ENCODE results near the gene AMOT. TPM values are rescaled to one million over a fixed set of nuclear protein-coding genes. Genes with fewer than 3 reads are reported as not detected.

Gene AMOT
- total RNA-seq, 2 experiments from 2014 or later = 0.95 to 6.8 TPM

DNA sequence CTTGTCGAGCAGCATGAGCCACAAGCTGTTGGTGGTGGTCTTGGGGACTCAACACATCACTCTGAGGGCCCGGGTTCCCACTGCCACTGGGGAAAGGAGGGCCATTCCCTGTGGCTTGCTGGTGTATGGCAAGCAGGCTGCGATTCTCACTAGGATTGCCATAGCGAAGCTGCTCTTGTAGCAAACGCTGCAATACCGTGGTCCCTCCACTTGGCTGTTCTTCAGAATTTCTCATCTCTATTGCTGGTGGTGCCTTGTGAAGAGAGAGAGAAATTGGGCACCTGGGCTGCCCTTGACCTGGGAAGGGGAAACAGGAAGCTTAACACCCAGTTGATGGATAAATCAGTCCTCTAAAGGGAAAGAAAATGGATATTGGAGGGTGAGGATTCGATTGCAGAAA is 17.7 kb downstream of the AMOT start:
- H3K4me3 ChIP-seq (ENCODE audit: low read depth, low read length, poor library complexity, severe bottlenecking) = no peak overlapping the region
- no peaks in the 10 kb centered on the region for H3K36me3 ChIP-seq (ENCODE audit: insufficient read depth, low read length)
- CTCF ChIA-PET (ENCODE audit: unreplicated experiment) = no interaction called here
- H2AFZ ChIP-seq (ENCODE audit: low read length) = no peak overlapping the region
- intact Hi-C loops (cut with micrococcal nuclease; ENCODE audit: unreplicated experiment) = no loop called here
- POLR2A ChIA-PET = interaction anchor here (0.7 kb wide), 1 partner anchor 12 kb away, joined by 3 read pairs; no protein-coding TSS in a partner anchor
- H3K79me2 ChIP-seq (ENCODE audit: insufficient read depth, low read depth, low read length) = no peaks in the 10 kb centered on the region
- no TSS peak for BruUV-seq (replicated peaks)
- H3K4me2 ChIP-seq (ENCODE audit: low read length) = no peak overlapping the region
- H3K27ac ChIP-seq (ENCODE audit: low read depth, low read length, poor library complexity, severe bottlenecking) = no peak overlapping the region
- no peak for DNase-seq (ENCODE audit: low spot score)
- no peak for TF ChIP-seq EZH2phosphoT487 (IDR thresholded peaks at IDR 0.05; ENCODE audit: borderline replicate concordance, low read depth, low read length)
- TF ChIP-seq, protein P1, sequence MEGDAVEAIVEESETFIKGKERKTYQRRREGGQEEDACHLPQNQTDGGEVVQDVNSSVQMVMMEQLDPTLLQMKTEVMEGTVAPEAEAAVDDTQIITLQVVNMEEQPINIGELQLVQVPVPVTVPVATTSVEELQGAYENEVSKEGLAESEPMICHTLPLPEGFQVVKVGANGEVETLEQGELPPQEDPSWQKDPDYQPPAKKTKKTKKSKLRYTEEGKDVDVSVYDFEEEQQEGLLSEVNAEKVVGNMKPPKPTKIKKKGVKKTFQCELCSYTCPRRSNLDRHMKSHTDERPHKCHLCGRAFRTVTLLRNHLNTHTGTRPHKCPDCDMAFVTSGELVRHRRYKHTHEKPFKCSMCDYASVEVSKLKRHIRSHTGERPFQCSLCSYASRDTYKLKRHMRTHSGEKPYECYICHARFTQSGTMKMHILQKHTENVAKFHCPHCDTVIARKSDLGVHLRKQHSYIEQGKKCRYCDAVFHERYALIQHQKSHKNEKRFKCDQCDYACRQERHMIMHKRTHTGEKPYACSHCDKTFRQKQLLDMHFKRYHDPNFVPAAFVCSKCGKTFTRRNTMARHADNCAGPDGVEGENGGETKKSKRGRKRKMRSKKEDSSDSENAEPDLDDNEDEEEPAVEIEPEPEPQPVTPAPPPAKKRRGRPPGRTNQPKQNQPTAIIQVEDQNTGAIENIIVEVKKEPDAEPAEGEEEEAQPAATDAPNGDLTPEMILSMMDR (conservative IDR thresholded peaks at IDR 0.05; ENCODE audit: low read length) = no peak
- H3K4me1 ChIP-seq (ENCODE audit: insufficient read depth, low read length, poor library complexity, severe bottlenecking) = no peaks in the 10 kb centered on the region
- H3K9me2 ChIP-seq (ENCODE audit: insufficient read depth, low read length) = no peaks in the 10 kb centered on the region
- no peaks in the 10 kb centered on the region for H4K20me1 ChIP-seq (ENCODE audit: insufficient read depth, low read length)
- H3K9me3 ChIP-seq (ENCODE audit: low read length) = no peaks in the 10 kb centered on the region

DNA sequence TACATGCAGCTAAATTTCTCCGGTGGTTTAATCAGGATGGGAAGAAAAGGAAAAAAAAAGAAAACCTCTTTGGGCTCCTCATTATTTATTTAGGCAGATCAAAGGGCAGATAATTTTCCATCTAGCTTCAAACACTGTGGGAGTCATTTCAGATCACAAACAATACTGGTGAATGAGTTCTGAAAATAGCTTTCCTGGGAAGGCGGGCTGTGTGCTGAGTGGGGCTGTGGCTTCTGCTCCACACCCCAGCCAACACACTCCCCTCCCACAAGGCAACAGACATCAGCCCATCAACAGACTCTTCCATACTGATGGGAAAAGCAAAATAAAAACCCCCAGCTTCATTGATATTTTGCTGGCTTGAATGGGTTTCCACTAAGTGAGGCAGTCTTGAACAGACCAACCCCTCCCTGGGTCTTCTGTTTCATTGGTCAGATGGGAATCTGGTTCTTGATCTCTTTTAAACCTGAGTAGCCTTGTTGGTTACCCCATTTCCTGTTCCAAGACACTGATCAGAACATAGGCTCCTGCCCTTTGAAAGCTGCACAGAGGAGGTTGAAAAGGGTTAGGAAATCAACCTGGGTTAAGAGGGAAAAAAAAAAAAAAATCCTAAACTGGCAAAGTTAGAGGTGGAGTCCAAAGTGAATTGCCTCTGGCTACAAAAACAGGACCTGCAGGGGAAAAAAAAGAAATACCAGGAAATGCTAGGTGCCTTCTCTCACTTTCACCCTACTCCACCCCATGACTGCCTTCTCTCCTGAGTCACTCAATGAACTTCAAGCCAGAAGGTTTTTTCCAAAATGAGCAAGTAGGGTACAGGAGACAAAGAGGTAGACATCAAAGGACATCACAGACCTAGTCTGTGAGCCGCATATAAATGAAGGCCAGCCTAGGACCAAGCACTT is 20.0 kb downstream of the AMOT start:
- no peak overlapping the region for H3K4me3 ChIP-seq (ENCODE audit: low read depth, low read length, poor library complexity, severe bottlenecking)
- POLR2A ChIA-PET = no interaction called here
- no peak overlapping the region for H3K4me2 ChIP-seq (ENCODE audit: low read length)
- no peaks in the 10 kb centered on the region for H3K79me2 ChIP-seq (ENCODE audit: insufficient read depth, low read depth, low read length)
- CTCF ChIA-PET (ENCODE audit: unreplicated experiment) = no interaction called here
- no peaks in the 10 kb centered on the region for H3K4me1 ChIP-seq (ENCODE audit: insufficient read depth, low read length, poor library complexity, severe bottlenecking)
- H3K9me2 ChIP-seq (ENCODE audit: insufficient read depth, low read length) = no peaks in the 10 kb centered on the region
- no peak for TF ChIP-seq EZH2phosphoT487 (IDR thresholded peaks at IDR 0.05; ENCODE audit: borderline replicate concordance, low read depth, low read length)
- TF ChIP-seq, protein P1 (conservative IDR thresholded peaks at IDR 0.05; ENCODE audit: low read length) = no peak
- DNase-seq (ENCODE audit: low spot score) = no peak
- intact Hi-C loops (cut with micrococcal nuclease; ENCODE audit: unreplicated experiment) = no loop called here
- no TSS peak for BruUV-seq (replicated peaks)
- no peaks in the 10 kb centered on the region for H3K36me3 ChIP-seq (ENCODE audit: insufficient read depth, low read length)
- H2AFZ ChIP-seq (ENCODE audit: low read length) = no peak overlapping the region
- H3K27ac ChIP-seq (ENCODE audit: low read depth, low read length, poor library complexity, severe bottlenecking) = no peak overlapping the region
- H3K9me3 ChIP-seq (ENCODE audit: low read length) = no peaks in the 10 kb centered on the region
- H4K20me1 ChIP-seq (ENCODE audit: insufficient read depth, low read length) = no peaks in the 10 kb centered on the region

DNA sequence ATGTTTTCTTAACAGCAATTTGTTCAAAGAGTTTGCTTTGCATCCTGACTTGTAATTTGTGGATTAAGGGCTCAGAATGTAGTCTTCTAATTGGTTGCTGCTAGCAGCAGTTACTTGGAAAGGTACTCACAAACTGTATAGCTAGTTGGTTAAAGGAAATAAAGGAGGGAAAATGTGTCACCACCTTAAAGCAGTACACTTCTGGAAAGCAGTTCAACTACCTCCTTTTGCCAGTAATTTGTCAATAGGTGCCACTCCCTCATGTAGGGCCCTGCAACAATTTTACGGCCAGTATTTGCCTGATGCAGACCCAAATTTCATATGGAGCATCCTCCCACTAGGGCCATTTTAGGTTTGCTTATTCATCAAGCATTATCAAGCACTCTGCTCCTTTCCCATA is 20.8 kb downstream of the AMOT start:
- H3K27ac ChIP-seq (ENCODE audit: low read depth, low read length, poor library complexity, severe bottlenecking) = no peak overlapping the region
- CTCF ChIA-PET (ENCODE audit: unreplicated experiment) = no interaction called here
- no peak for DNase-seq (ENCODE audit: low spot score)
- H3K79me2 ChIP-seq (ENCODE audit: insufficient read depth, low read depth, low read length) = no peaks in the 10 kb centered on the region
- intact Hi-C loops (cut with micrococcal nuclease; ENCODE audit: unreplicated experiment) = no loop called here
- POLR2A ChIA-PET = no interaction called here
- H3K36me3 ChIP-seq (ENCODE audit: insufficient read depth, low read length) = no peaks in the 10 kb centered on the region
- no TSS peak for BruUV-seq (replicated peaks)
- H4K20me1 ChIP-seq (ENCODE audit: insufficient read depth, low read length) = no peaks in the 10 kb centered on the region
- H3K4me2 ChIP-seq (ENCODE audit: low read length) = no peak overlapping the region
- H3K4me3 ChIP-seq (ENCODE audit: low read depth, low read length, poor library complexity, severe bottlenecking) = no peak overlapping the region
- TF ChIP-seq EZH2phosphoT487 (IDR thresholded peaks at IDR 0.05; ENCODE audit: borderline replicate concordance, low read depth, low read length) = no peak
- TF ChIP-seq, protein P1 (conservative IDR thresholded peaks at IDR 0.05; ENCODE audit: low read length) = no peak
- H2AFZ ChIP-seq (ENCODE audit: low read length) = no peak overlapping the region
- no peaks in the 10 kb centered on the region for H3K4me1 ChIP-seq (ENCODE audit: insufficient read depth, low read length, poor library complexity, severe bottlenecking)
- H3K9me2 ChIP-seq (ENCODE audit: insufficient read depth, low read length) = no peaks in the 10 kb centered on the region
- no peaks in the 10 kb centered on the region for H3K9me3 ChIP-seq (ENCODE audit: low read length)

Measured in OCI-LY7 (cell line).